ENCODE results near the gene TIMD4.

DNA sequence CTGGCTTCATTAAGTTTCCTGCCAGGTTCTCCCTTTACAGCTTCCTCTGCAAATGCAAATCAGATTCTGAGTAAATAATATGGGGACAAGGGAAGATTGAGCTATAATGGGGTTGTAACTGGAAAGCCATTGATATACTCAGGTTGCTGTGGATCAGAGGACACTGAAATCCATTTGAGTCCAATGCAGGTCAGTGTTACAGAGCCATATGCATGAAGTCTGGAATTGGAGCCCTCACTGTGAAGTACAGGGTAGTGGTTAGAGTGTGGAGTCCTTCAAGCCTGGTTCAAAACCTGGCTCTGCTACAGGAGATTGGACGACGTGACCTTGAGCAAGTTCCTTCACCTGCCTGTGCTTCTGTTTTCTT, 48.7 kb downstream of the TIMD4 start:
- TF ChIP-seq, protein P1, sequence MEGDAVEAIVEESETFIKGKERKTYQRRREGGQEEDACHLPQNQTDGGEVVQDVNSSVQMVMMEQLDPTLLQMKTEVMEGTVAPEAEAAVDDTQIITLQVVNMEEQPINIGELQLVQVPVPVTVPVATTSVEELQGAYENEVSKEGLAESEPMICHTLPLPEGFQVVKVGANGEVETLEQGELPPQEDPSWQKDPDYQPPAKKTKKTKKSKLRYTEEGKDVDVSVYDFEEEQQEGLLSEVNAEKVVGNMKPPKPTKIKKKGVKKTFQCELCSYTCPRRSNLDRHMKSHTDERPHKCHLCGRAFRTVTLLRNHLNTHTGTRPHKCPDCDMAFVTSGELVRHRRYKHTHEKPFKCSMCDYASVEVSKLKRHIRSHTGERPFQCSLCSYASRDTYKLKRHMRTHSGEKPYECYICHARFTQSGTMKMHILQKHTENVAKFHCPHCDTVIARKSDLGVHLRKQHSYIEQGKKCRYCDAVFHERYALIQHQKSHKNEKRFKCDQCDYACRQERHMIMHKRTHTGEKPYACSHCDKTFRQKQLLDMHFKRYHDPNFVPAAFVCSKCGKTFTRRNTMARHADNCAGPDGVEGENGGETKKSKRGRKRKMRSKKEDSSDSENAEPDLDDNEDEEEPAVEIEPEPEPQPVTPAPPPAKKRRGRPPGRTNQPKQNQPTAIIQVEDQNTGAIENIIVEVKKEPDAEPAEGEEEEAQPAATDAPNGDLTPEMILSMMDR (IDR thresholded peaks at IDR 0.05) = no peak
- TF ChIP-seq POLR2A (IDR thresholded peaks at IDR 0.05) = no peak

Measured in right lobe of liver (tissue), 4 donors.